Endothelial cell of umbilical vein (primary cell): ENCODE measurements around the gene HEPHL1. TPM values are rescaled to one million over a fixed set of nuclear protein-coding genes. Genes with fewer than 3 reads are reported as not detected.

Experiments used
- BruUV-seq: library from RNA; stranded (reverse); fragments of 400-500 nt; replicated peaks from 2 replicates; lab custom pipeline; 2021; lab: Mats Ljungman, UMichigan
- CTCF ChIA-PET: fragments of 300-600, 350-600 bp; sonication (Branson Sonifier 250); formaldehyde crosslinking; loops from one replicate; lab custom pipeline; 2021; ENCODE audit warnings: antibody characterized with exemption, inconsistent platforms; lab: Charles Lee
- POLR2A ChIA-PET: fragments of 300-600, 350-600 bp; sonication (Branson Sonifier 250); formaldehyde crosslinking; loops from one replicate; lab custom pipeline; 2021; ENCODE audit warnings: antibody characterized with exemption, inconsistent platforms; lab: Charles Lee
- DNase-seq: peaks from one replicate; pipeline ENCODE4 v3.0.0-alpha.2; 2011; ENCODE audit warnings: low read depth, low spot score
- FAIRE-seq: peaks from 2 replicates; lab custom pipeline; 2011; peaks lifted over from hg19 to GRCh38; lab: Jason Lieb, UNC
- H2AFZ ChIP-seq: 2 replicates; pipeline ENCODE4 v1.6.0; 2012; ENCODE audit warnings: low read depth, low read length, control low read depth, inconsistent platforms
- H3K27ac ChIP-seq: 2 replicates; pipeline ENCODE4 v1.5.1; 2011; ENCODE audit warnings: low read depth, mild to moderate bottlenecking, control low read depth, low read length, moderate library complexity; ENCODE audit not compliant: insufficient read depth
- H3K27me3 ChIP-seq, 2 experiments: 2 replicates each; pipeline versions ENCODE4 v1.6.0 to v1.6.1; 2011; ENCODE audit warnings: low read length in 2 of 2, mixed read lengths in 1 of 2; ENCODE audit not compliant: control insufficient read depth in 2 of 2, insufficient read depth in 2 of 2
- H3K36me3 ChIP-seq, 2 experiments: 2 replicates in 1 of 2; 3 replicates in 1 of 2; pipeline ENCODE4 v1.5.1; 2011; ENCODE audit warnings: low read length in 2 of 2, mild to moderate bottlenecking in 1 of 2, moderate library complexity in 1 of 2; ENCODE audit not compliant: control insufficient read depth in 2 of 2, insufficient read depth in 2 of 2; ENCODE audit errors: extremely low read depth in 1 of 2
- H3K4me1 ChIP-seq: 3 replicates; pipeline ENCODE4 v1.5.1; 2011; ENCODE audit warnings: mild to moderate bottlenecking, low read length; ENCODE audit not compliant: control insufficient read depth, insufficient read depth; ENCODE audit errors: extremely low read depth
- H3K4me2 ChIP-seq: 2 replicates; pipeline ENCODE4 v1.6.1; 2011; ENCODE audit warnings: low read length, control low read depth, mixed read lengths; ENCODE audit not compliant: insufficient read depth
- H3K4me3 ChIP-seq, 3 experiments: fragments of 200-600 bp in 1 of 3; sonication (generic), shearing (Covaris generic) in 1 of 3; replicated peaks in 1 of 3; 2 replicates each; pipeline ENCODE4 v1.5.1; 2011 to 2016; ENCODE audit warnings: control low read depth in 3 of 3, low read length in 3 of 3, mild to moderate bottlenecking in 2 of 3, inconsistent platforms in 1 of 3, low read depth in 1 of 3, moderate library complexity in 1 of 3; ENCODE audit not compliant: insufficient read depth in 1 of 3
- H3K79me2 ChIP-seq: 2 replicates; pipeline ENCODE4 v1.6.0; 2012; ENCODE audit warnings: low read length, inconsistent platforms; ENCODE audit not compliant: control insufficient read depth, insufficient read depth
- H3K9ac ChIP-seq: replicated peaks from 2 replicates; pipeline ENCODE3; 2011; ENCODE audit warnings: low read length, control low read depth; ENCODE audit not compliant: insufficient read depth; ENCODE audit errors: extremely low read depth
- H3K9me1 ChIP-seq: replicated peaks from 3 replicates; pipeline ENCODE4 v1.6.0; 2011; ENCODE audit warnings: mild to moderate bottlenecking, low read length; ENCODE audit not compliant: control insufficient read depth, insufficient read depth; ENCODE audit errors: extremely low read depth
- H3K9me3 ChIP-seq: replicated peaks from 2 replicates; pipeline ENCODE4 v1.5.1; 2012; ENCODE audit warnings: low read length, inconsistent platforms; ENCODE audit not compliant: control insufficient read depth, insufficient read depth
- H4K20me1 ChIP-seq: replicated peaks from 2 replicates; pipeline ENCODE3; 2011; ENCODE audit warnings: mild to moderate bottlenecking, low read length; ENCODE audit not compliant: control insufficient read depth, insufficient read depth; ENCODE audit errors: extremely low read depth
- EZH2 ChIP-seq: IDR thresholded peaks from 2 replicates; pipeline ENCODE4 v1.6.1; 2012; ENCODE audit warnings: borderline replicate concordance, low read depth, mild to moderate bottlenecking, moderate library complexity, low read length, inconsistent platforms; ENCODE audit not compliant: severe bottlenecking
- FOS ChIP-seq: IDR thresholded peaks from 2 replicates; pipeline ENCODE4 v1.6.1; 2011; ENCODE audit warnings: mild to moderate bottlenecking, low read length, moderate library complexity, borderline replicate concordance; ENCODE audit not compliant: insufficient read depth
- GATA2 ChIP-seq: IDR thresholded peaks from 2 replicates; pipeline ENCODE4 v1.7.0; 2011; ENCODE audit warnings: low read depth, mild to moderate bottlenecking, moderate library complexity, mixed read lengths, low read length; ENCODE audit not compliant: insufficient read length, insufficient read depth
- JUN ChIP-seq: IDR thresholded peaks from 2 replicates; pipeline ENCODE4 v1.6.1; 2011; ENCODE audit warnings: borderline replicate concordance, low read depth; ENCODE audit not compliant: insufficient read length, insufficient read depth
- MYC ChIP-seq: IDR thresholded peaks from one replicate; pipeline ENCODE4 v1.6.1; 2011; ENCODE audit warnings: mild to moderate bottlenecking, low read depth, low read length
- POLR2A ChIP-seq: IDR thresholded peaks from 2 replicates; pipeline ENCODE4 v1.6.1; 2012; ENCODE audit warnings: low read depth, mild to moderate bottlenecking, control low read depth, low read length
- POLR2AphosphoS5 ChIP-seq: IDR thresholded peaks from 2 replicates; pipeline ENCODE4 v1.6.1; 2012; ENCODE audit warnings: low read depth, mild to moderate bottlenecking, control low read depth, low read length, moderate library complexity; ENCODE audit not compliant: insufficient read depth
- dilution Hi-C: fragments of 300-500 bp; cut with MboI; formaldehyde crosslinking; loops from one replicate; pipeline ENCODE4 v1.15.0; 2019; ENCODE audit warnings: low sequenced_read_pairs; ENCODE audit not compliant: extremely low pct_ligation_motif_present
- intact Hi-C: fragments of 100-400 bp; cut with micrococcal nuclease; formaldehyde crosslinking; loops from one replicate; pipeline ENCODE4 v1.10.0; 2022
- polyA plus RNA-seq, 4 experiments: library from polyadenylated mRNA; depleted of rRNA in 3 of 4; stranded (reverse) in 3 of 4; unstranded in 1 of 4; fragments of >200 nt; gene quantifications; 2 replicates each; pipeline versions ENCODE4 v1.2.1 to v1.2.3, GENCODE V29; 2011 to 2012; ENCODE audit warnings: missing spikeins in 1 of 4
- total RNA-seq: library from RNA; stranded (reverse); gene quantifications from 2 replicates; pipeline ENCODE4 v1.2.3, GENCODE V29; 2021
- TF ChIP-seq, protein P1 (sequence below): IDR thresholded peaks from 2 replicates; pipeline ENCODE4 v1.6.1; 2011; ENCODE audit not compliant: insufficient read depth, insufficient read length
- TF ChIP-seq, protein P2 (sequence below), 2 donors: IDR thresholded peaks; 1 replicate in 1 of 2; 2 replicates in 1 of 2; pipeline ENCODE4 v1.5.1; 2011; ENCODE audit warnings: low read length in 2 of 2, mild to moderate bottlenecking in 2 of 2, moderate library complexity in 2 of 2, control low read depth in 1 of 2, inconsistent platforms in 1 of 2, low read depth in 1 of 2; ENCODE audit not compliant: insufficient read depth in 1 of 2; ENCODE audit errors: extremely low read depth in 1 of 2

The HEPHL1 gene
- total and polyA plus RNA-seq, 2 donors (not counting 3 experiments of a cell fraction or from before 2014, with no cell fraction given) = not detected

DNA sequence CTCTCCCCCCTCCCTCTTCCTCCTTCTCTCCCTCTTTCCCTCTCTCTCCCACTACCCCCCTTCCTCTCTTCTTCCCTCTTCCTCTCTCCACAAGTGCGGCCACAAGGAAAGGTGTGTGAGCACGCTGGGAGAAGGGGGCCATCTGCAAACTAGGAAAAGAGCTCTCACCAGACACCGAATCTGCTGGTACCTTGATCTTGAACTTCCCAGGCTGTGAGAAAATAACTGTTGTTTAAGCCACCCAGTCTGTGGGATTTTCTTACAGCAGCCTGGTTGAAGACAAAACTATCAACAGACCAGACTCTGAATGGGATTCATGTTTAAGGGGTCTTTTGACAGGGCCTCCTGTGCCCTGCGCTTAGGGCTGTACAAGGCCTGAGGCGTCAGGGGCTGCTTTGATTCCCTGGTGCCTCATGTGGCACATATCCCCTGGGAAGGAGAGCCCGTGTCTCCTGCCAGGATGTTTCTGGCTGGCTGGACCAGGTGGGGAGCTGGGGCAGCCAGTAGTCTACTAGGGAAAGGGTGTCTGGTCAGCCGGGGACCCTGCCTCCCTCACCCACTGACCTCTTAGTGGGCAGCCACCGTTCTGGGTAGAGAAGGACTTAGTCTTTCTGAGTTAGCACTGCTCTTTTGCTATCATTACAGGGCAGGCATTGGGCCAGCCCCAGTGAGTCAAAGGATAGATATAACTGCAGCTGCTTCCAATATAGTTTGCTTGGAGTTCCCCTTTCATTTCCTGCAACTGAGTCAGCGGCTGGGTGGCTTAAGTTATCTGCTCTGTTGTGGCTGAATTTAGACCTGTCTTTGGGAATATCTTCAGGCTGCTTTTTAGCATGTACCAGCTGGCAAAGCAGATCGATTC, 113.7 kb downstream of the HEPHL1 start:
- BruUV-seq = TSS peak; percentile 77
- Histone ChIP-seq H2AFZ (no peak overlapping the region), H3K9ac (peak overlapping the region; percentile 77), H3K4me1 (peaks cover 51% of the 10 kb centered on the region), H3K27ac (peak overlapping the region; percentile 98), H3K79me2 (peaks cover 78% of the 10 kb centered on the region), H4K20me1 (no peaks in the 10 kb centered on the region), H3K9me1 (no peaks in the 10 kb centered on the region), H3K9me3 (no peaks in the 10 kb centered on the region), H3K4me3 (peak overlapping the region in 2 of 3 experiments; percentile 20 to 32), H3K4me2 (peak overlapping the region; percentile 90), H3K36me3 (no peaks in the 10 kb centered on the region), H3K27me3 (no peaks in the 10 kb centered on the region)
- ChIA-PET POLR2A (interaction anchor here (1.4 kb wide), 1 partner anchor 9 kb away, joined by 4 read pairs; no protein-coding TSS in a partner anchor), CTCF (interaction anchor here (1.2 to 2.2 kb wide), 4 partner anchors 9 to 370 kb away, joined by 3 to 12 read pairs (median 5); no protein-coding TSS in a partner anchor)
- intact Hi-C loops (loop anchor here (1.0 to 10.0 kb wide), 2 partner anchors 14 to 800 kb away; no protein-coding TSS in a partner anchor), dilution Hi-C loops (no loop called here)
- TF ChIP-seq FOS (peak; percentile 84), MYC (no peak), JUN (peak; percentile 63), GATA2 (peak; percentile 77), EZH2 (no peak), POLR2A (no peak), POLR2AphosphoS5 (peak; percentile 86)
- TF ChIP-seq, protein P1, sequence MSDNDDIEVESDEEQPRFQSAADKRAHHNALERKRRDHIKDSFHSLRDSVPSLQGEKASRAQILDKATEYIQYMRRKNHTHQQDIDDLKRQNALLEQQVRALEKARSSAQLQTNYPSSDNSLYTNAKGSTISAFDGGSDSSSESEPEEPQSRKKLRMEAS = no peak
- TF ChIP-seq, protein P2, sequence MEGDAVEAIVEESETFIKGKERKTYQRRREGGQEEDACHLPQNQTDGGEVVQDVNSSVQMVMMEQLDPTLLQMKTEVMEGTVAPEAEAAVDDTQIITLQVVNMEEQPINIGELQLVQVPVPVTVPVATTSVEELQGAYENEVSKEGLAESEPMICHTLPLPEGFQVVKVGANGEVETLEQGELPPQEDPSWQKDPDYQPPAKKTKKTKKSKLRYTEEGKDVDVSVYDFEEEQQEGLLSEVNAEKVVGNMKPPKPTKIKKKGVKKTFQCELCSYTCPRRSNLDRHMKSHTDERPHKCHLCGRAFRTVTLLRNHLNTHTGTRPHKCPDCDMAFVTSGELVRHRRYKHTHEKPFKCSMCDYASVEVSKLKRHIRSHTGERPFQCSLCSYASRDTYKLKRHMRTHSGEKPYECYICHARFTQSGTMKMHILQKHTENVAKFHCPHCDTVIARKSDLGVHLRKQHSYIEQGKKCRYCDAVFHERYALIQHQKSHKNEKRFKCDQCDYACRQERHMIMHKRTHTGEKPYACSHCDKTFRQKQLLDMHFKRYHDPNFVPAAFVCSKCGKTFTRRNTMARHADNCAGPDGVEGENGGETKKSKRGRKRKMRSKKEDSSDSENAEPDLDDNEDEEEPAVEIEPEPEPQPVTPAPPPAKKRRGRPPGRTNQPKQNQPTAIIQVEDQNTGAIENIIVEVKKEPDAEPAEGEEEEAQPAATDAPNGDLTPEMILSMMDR (IDR thresholded peaks at IDR 0.05; ENCODE audit: extremely low read depth in 1 of 2, insufficient read depth in 1 of 2, low read depth in 1 of 2, low read length in 2 of 2) = no peak
- FAIRE-seq (peak; percentile 93), DNase-seq (peak; percentile 93)
